Ramos (cell line): ENCODE measurements around the gene APOL4.
"Not testable (repeated sequence)": the region's sequence is repeated elsewhere in the genome, so short reads cannot be mapped to it uniquely, and the experiment has no call there.

Experiments
- in situ Hi-C: fragments of 300-500 bp; cut with MboI; formaldehyde crosslinking; loops from one replicate; pipeline ENCODE4 v1.14.3; 2022; ENCODE audit warnings: low sequenced_read_pairs; ENCODE audit not compliant: unreplicated experiment

APOL4 gene

GRCh38 chr22:36201630-36202319 is at the start of gene APOL4:
Gene APOL4 (minus strand): TSS chr22:36201809. CDS start chr22:36201734, 75 bp downstream.
- in situ Hi-C loops, result no loop called here

GRCh38 chr22:36250292-36250960 is 48.8 kb upstream of the APOL4 start:
- in situ Hi-C loops, result not testable (repeated sequence)

- in situ Hi-C loops, result no loop called here
These were observed 47.6 kb upstream of the APOL4 start for GRCh38 chr22:36249160-36249559.

GRCh38 chr22:36247955-36248354 is 46.3 kb upstream of the APOL4 start:
- in situ Hi-C loops, result no loop called here

GRCh38 chr22:36246718-36247117 is 45.1 kb upstream of the APOL4 start:
- in situ Hi-C loops, result no loop called here

- in situ Hi-C loops, result no loop called here
These were observed 44.3 kb upstream of the APOL4 start for GRCh38 chr22:36245805-36246356.

- in situ Hi-C loops, result no loop called here
These were observed 43.1 kb upstream of the APOL4 start for GRCh38 chr22:36244522-36245391.

- in situ Hi-C loops, result no loop called here
These were observed 42.4 kb upstream of the APOL4 start for GRCh38 chr22:36243986-36244385.

- in situ Hi-C loops, result no loop called here
These were observed 38.0 kb upstream of the APOL4 start, which contains the start of gene APOL2 for GRCh38 chr22:36239401-36240171. Gene APOL2 (minus strand): TSS chr22:36239527. CDS start chr22:36233162, 6,365 bp downstream.

GRCh38 chr22:36239150-36239400 is 37.5 kb upstream of the APOL4 start:
- in situ Hi-C loops, result no loop called here

GRCh38 chr22:36238373-36239149 is 37.0 kb upstream of the APOL4 start:
- in situ Hi-C loops, result no loop called here

GRCh38 chr22:36237462-36238372 is 36.1 kb upstream of the APOL4 start:
- in situ Hi-C loops, result no loop called here

- in situ Hi-C loops, result no loop called here
These were observed 35.0 kb upstream of the APOL4 start for GRCh38 chr22:36236388-36237319.

GRCh38 chr22:36235585-36235984 is 34.0 kb upstream of the APOL4 start:
- in situ Hi-C loops, result no loop called here

GRCh38 chr22:36234919-36235318 is 33.3 kb upstream of the APOL4 start:
- in situ Hi-C loops, result no loop called here

GRCh38 chr22:36234213-36234612 is 32.6 kb upstream of the APOL4 start:
- in situ Hi-C loops, result no loop called here

GRCh38 chr22:36233796-36234195 is 32.2 kb upstream of the APOL4 start:
- in situ Hi-C loops, result no loop called here
